Neutrophil (primary cell): ENCODE data around the gene SPATA31C1.

Experiments
- H3K27ac ChIP-seq: fragments of 200-600 bp; sonication (generic); 2 replicates; pipeline ENCODE4 v1.5.1; 2016; ENCODE audit warnings: mild to moderate bottlenecking, moderate library complexity
- H3K27me3 ChIP-seq: fragments of 200-600 bp; sonication (generic); 2 replicates; pipeline ENCODE4 v1.6.0; 2016; ENCODE audit warnings: mild to moderate bottlenecking
- H3K36me3 ChIP-seq: fragments of 200-600 bp; sonication (generic); 2 replicates; pipeline ENCODE4 v1.5.1; 2017
- H3K4me1 ChIP-seq, 2 experiments: fragments of 200-600 bp in 1 of 2; sonication (generic) in 1 of 2; 1 replicate in 1 of 2; 2 replicates in 1 of 2; pipeline versions ENCODE4 v1.5.1 to v1.6.1; 2013 to 2016; ENCODE audit warnings: low read depth in 1 of 2, low read length in 1 of 2, mild to moderate bottlenecking in 1 of 2, moderate library complexity in 1 of 2; ENCODE audit not compliant: control insufficient read depth in 1 of 2, insufficient read depth in 1 of 2
- H3K4me3 ChIP-seq, 2 experiments: fragments of 200-600 bp in 1 of 2; sonication (generic) in 1 of 2; 1 replicate in 1 of 2; 2 replicates in 1 of 2; pipeline ENCODE4 v1.5.1; 2013 to 2016; ENCODE audit warnings: low read depth in 1 of 2, low read length in 1 of 2, mild to moderate bottlenecking in 1 of 2, moderate library complexity in 1 of 2
- H3K9me3 ChIP-seq: fragments of 200-600 bp; sonication (generic); 2 replicates; pipeline ENCODE4 v1.5.1; 2016
- CTCF ChIP-seq: fragments of 200-600 bp; sonication (generic); IDR thresholded peaks from 2 replicates; pipeline ENCODE4 v1.5.1; 2016; ENCODE audit warnings: antibody characterized with exemption

SPATA31C1 gene

DNA sequence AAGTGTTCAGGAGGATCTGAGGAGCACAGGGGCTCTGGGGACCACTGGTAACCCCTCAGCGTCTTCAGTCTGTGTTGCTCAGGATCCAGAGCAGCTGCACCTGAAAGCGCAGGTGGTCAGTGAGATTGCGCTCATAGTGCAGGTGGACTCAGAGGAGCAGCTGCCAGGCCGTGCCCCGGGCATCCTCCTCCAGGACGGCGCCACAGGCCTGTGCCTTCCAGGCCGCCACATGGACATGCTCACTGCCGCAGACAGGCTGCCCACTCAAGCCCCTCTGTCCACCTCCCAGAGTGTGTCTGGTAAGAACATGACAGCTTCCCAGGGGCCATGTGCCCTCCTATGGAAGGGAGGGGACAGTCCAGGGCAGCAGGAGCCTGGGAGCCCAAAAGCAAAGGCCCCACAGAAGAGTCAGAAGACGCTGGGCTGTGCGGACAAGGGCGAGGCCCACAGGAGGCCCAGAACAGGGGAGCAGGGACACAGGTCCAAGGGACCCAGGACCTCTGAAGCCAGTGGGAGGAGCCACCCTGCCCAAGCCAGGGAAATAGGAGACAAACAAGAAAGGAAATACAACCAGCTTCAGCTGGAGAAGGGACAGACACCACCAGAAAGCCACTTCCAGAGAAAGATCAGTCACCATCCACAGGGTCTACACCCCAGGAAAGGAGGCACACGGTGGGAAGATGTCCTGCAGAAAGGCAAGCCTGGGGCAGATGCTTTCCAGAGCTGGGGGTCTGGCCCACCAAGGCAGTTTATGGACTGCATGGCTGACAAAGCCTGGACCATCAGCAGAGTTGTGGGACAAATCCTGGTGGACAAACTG, 29.9 kb upstream of the SPATA31C1 start:
- Histone ChIP-seq H3K9me3 (no peaks in the 10 kb centered on the region), H3K4me1 (no peaks in the 10 kb centered on the region), H3K36me3 (no peaks in the 10 kb centered on the region), H3K27me3 (no peaks in the 10 kb centered on the region), H3K27ac (no peak overlapping the region), H3K4me3 (no peak overlapping the region)
- TF ChIP-seq CTCF, result no peak

GRCh38 chr9:87888501-87888900, 29.3 kb upstream of the SPATA31C1 start:
- H3K4me3 ChIP-seq, result no peak overlapping the region
- no peaks in the 10 kb centered on the region for H3K27me3 ChIP-seq
- H3K4me1 ChIP-seq, result no peaks in the 10 kb centered on the region
- no peaks in the 10 kb centered on the region for H3K36me3 ChIP-seq
- H3K27ac ChIP-seq, result no peak overlapping the region
- H3K9me3 ChIP-seq, result no peaks in the 10 kb centered on the region
- no peak for TF ChIP-seq CTCF

- no peaks in the 10 kb centered on the region for H3K36me3 ChIP-seq
- no peaks in the 10 kb centered on the region for H3K27me3 ChIP-seq
- H3K9me3 ChIP-seq, result no peaks in the 10 kb centered on the region
- H3K4me3 ChIP-seq, result no peak overlapping the region
- no peaks in the 10 kb centered on the region for H3K4me1 ChIP-seq
- TF ChIP-seq CTCF, result no peak
- H3K27ac ChIP-seq, result no peak overlapping the region
These were observed 28.5 kb upstream of the SPATA31C1 start for GRCh38 chr9:87889065-87889881.

DNA sequence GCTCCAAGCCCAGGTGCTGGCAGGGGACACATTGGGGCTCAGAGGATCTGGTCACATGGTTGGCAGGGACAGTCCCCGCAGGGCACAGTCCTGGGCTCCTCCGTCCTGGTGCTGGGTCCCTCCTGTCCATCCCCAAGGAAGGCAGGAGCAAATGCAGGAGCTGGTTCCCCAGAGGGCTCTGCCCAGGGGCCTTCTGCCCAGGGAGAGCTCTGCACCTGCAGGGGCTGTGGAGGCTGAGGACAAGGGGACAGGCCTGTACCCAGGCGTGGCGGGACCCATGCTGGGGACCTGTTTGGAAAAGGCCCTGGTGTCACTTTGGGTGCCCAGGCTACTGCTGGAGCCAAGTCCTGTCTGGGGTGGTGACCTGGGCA, 27.9 kb upstream of the SPATA31C1 start:
- Histone ChIP-seq H3K36me3 (no peaks in the 10 kb centered on the region), H3K9me3 (no peaks in the 10 kb centered on the region), H3K27me3 (no peaks in the 10 kb centered on the region), H3K4me1 (no peaks in the 10 kb centered on the region), H3K4me3 (no peak overlapping the region), H3K27ac (no peak overlapping the region)
- TF ChIP-seq CTCF, result no peak

- no peak for TF ChIP-seq CTCF
- no peak overlapping the region for H3K27ac ChIP-seq
- H3K9me3 ChIP-seq, result no peaks in the 10 kb centered on the region
- no peaks in the 10 kb centered on the region for H3K4me1 ChIP-seq
- H3K27me3 ChIP-seq, result no peaks in the 10 kb centered on the region
- no peak overlapping the region for H3K4me3 ChIP-seq
- H3K36me3 ChIP-seq, result no peaks in the 10 kb centered on the region
These were observed 26.9 kb upstream of the SPATA31C1 start for GRCh38 chr9:87890837-87891236.
